Embryonic facial prominence (tissue), 1 donor: Measurements from ENCODE around the gene NRAP.
A peak's percentile ranks its signal among the peaks of the same experiment; 100 is the strongest.

ENCODE experiments used
- DNase-seq: peaks from one replicate; pipeline ENCODE4 v3.0.0-alpha.2; 2016; ENCODE audit errors: extremely low spot score

The NRAP gene

DNA sequence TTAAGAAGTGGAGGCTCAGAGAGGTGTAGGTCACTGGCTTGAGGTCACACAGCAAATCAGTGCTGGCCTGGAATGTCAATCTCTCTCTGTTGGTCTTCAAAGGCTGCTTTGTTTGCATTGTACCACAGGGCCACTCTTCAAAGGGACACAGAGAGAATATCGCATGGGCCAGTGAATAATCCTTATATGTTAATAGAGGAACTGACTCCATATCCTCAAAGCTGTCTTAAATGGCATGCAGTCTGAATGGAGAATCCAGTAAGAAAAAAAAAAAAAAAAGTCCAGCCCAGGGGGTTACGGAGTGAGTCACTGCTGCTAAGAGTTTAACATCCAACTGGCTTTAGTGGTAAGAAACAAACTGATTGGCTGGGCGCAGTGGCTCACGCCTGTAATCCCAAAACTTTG lies 54.1 kb downstream of the NRAP start:
- DNase-seq: no peak

DNA sequence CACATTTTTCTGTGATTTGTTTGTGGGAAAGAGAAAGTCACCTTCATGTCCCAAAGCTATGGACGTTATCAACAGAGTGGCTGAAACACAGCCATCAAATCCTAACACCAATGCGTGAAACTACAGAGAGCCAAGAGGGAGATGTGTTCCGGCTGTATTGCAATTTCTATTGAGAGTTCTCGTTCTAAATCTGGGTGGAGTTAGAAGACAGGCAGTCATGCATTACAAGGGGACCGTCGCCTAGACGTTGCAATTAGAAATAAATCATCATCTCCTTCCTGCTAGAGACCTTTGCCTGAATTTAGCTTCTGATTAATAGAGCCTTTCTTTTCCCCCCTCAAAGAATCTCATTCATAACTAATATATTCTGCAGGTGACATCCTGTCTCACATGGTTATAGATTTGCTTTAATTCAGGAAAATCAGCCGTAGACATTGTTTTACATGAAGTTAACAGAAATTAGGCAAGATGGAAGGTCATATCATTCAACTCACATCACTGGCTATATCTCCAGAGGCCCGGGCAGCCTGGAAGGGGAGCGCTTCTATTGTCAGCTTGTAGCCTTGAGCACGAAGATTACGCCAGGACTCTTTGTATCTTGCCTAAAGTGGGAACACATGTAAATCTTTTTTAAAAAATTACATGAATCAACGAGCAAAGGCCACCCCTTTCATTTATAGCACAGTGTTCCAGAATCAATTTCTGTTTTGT lies 58.4 kb downstream of the NRAP start:
- no peak for DNase-seq

DNA sequence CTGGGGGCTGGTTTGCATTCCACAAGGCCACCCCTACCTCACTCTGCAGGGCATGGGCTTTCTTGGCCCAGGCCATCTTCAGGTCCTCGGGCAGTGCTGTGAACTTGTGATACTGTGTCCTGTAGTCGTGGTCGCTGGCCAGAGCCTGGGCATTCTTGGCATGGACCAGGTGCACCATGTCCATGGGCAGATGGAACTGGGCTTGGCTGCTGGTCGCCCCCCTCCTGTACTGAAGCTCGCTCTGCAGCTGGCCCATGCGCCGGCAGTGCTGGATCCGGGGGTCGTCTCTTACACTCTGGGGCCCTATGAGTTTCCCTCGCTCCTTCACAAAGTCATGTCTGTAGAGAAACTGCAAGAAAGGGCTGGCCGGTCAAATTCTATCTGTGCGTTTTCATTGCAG lies 59.3 kb downstream of the NRAP start:
- DNase-seq: no peak

DNA sequence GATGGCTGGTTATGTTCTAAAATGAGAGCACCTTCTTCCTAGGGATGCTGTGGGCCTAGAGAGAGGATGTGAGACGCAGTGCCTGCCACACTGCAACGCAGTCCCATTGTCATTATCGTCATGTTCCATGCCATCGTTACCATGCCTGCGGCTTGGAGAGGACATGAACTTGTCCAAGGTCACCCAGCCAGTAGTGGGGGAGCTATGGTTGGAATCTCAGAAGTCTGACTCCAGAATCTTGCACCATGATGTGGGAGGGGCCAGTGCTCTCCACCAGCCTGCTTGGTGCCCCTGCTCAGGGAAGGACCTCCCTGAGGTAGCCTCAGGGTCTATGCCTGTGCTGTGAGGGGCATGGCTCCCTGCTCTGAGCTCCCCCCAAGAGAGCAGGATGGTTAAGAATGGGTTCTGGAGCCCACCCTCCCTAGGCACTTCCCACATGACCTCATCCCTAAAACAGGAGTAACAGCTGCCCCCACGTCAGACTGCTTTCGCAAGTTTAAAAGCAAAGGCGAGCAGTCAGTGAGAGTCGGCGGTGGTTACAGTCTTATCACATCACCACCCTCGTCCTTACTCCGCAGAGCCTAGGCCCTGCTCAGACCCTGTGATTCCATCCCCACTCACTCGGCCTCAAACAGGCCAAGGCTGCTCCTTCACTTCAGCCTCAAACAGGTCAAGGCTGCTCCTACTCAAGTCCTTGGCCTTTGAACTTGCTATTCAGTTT lies 60.6 kb downstream of the NRAP start:
- DNase-seq: no peak

GRCh38 chr10:113600569-113600968 lies 63.3 kb downstream of the NRAP start:
- no peak for DNase-seq

- DNase-seq: no peak
These were observed 69.2 kb downstream of the NRAP start for GRCh38 chr10:113594652-113595051.

GRCh38 chr10:113592380-113592779 lies 71.5 kb downstream of the NRAP start:
- DNase-seq: no peak

GRCh38 chr10:113590581-113590980 lies 73.3 kb downstream of the NRAP start:
- no peak for DNase-seq

GRCh38 chr10:113589201-113589770 lies 74.6 kb downstream of the NRAP start:
- no peak for DNase-seq

DNA sequence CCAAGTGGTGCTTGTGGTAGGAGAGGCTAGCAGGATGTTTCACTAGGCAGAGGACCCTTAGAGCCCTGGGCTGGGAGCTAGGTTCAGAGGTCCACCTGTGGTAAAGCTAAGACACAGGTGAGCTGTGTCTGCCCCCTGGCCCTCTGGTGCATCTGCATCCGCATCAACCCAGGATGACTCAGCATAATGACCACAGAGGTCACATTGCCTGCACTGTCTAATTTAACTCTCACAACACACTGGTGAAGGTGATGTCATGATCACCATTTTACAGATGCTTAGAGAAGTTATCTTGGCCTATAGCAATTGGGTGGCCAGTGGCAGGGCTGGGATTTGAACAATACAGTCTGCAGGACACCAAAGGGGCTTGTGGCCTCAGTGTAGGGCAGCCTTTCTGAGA lies 77.9 kb downstream of the NRAP start:
- no peak for DNase-seq

DNA sequence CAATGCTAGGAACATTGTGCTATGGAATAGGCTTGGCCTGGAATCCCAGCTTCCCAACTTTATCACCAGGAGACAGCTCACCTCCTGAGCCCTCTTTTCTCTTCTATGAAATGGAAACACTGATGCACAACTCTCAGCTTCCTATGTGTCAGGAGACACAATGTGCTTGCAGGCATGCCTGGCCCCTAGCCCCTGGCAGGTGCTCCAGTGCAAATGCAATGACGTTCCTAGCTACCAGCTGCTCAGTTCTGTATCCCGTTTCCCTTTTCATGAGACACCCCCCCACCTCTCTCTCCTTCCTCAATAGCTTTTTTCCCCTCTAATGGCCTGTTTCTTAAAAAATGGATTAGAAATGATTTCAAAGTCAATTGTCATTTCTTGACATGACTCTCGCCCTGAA lies 80.3 kb downstream of the NRAP start:
- no peak for DNase-seq

DNA sequence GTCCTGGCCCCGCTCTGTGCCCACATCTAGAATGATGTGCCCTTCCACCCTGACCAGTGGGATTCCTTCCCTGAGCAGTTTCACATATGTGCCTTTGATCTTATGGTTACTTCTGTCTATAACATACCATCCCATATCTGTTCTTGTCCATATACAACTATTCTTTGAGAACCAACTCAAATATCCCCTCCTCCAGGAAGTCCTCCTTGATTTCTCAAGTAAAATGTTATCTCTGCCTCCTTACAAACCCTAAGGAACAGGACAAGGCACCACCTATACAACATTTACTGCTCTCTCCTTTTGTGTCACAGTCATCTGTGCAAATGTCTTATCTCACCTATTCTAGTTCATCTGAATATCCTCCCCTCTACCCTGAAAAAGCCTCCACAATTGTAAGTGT lies 82.7 kb downstream of the NRAP start:
- no peak for DNase-seq

- no peak for DNase-seq
These were observed 85.1 kb downstream of the NRAP start for GRCh38 chr10:113578773-113579172.

DNA sequence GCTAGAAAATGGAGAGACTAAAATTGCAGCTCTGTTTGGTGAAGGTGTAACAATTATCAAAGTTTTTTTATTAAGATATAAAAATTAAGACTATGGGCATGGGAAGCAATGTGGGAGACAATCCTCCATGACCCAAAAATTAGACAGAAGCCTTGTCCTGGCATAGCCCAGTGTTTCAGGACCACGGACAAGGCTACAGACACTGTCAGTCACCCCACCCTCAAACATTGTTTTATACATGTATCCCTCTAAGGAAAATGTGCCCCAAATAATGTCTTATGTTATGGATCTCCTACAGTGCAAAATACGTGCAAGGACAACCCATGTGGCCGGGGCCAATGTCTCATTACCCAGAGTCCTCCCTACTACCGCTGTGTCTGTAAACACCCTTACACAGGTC lies 87.0 kb downstream of the NRAP start:
- no peak for DNase-seq

GRCh38 chr10:113573368-113573767 lies 90.5 kb downstream of the NRAP start:
- DNase-seq: no peak

GRCh38 chr10:113572520-113573290 lies 91.1 kb downstream of the NRAP start:
- DNase-seq: no peak

DNA sequence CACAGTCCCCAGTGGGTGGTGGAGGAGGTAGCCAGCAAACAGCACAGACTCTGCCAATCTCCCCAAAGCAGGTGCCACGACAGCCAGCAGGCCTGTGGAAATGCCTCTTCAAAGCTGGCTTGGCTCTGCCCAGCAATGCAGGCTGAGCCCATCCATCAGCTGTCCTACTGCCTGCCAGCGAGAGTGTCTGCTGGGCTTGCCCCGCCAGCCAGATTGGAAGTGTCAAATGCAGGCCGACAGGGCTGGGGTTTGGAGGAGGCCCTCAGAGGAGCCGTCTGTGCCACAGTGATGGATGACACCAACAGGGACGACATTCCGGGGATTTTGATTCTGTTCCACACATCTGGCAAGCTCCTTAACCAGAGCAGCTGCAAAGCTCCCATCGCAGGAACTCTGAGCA lies 94.3 kb downstream of the NRAP start:
- no peak for DNase-seq

GRCh38 chr10:113566888-113567287 lies 97.0 kb downstream of the NRAP start:
- no peak for DNase-seq

DNA sequence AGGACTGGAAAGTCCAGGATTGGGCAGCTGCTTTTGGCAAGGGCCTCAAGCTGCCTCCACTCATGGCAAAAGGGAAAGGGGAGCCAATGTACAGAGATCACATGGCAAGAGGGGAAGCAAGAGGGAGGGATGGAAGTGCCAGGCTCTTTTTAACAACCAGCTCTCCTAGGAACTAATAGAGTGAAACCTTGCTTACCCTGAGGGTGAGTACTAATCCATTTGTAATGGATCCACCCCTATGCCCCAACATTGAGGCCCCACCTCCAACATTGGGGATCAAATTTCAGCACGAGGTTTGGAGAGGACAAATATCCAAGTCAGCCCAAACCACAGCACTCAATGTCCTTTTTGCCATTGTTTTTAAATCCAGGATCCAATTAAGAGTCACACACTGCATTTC lies 98.5 kb downstream of the NRAP start:
- no peak for DNase-seq

DNA sequence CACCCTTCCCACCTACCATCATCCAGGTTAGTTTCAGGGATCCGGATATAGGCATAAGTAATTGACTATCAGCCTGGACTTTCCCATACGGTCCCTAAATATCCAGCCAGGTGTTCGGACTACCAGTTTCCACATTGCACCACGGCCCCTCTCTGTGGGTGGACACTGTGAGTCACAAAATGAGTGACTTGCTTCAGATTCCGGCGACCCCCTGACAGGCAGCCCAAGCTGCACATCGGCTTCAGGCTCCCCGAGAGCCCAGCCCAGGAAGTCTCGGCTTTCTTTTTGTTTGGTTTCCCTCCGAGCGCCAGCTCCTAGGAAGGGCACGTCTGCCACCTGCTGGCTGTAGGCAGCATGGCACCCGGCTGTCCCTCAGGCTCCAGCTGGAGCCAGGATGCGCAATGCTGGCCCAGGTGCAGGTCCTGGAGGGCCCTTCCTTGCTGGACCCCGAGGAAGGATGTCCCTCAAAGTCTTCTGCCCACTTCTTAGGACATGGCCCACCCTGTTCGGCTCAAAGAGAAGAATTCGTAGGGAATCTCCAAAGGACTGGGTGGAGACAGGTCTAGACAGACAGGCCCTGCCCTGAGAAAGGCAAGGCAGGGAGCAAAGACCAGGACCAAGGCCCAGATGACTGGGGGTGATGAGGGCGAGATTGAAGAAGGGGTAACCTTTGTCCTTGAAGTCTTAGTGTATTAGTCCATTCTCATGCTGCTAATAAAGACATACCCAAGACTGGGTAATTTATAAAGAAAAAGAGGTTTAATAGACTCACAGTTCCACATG lies 100.3 kb downstream of the NRAP start:
- peak; percentile 73 for DNase-seq

DNA sequence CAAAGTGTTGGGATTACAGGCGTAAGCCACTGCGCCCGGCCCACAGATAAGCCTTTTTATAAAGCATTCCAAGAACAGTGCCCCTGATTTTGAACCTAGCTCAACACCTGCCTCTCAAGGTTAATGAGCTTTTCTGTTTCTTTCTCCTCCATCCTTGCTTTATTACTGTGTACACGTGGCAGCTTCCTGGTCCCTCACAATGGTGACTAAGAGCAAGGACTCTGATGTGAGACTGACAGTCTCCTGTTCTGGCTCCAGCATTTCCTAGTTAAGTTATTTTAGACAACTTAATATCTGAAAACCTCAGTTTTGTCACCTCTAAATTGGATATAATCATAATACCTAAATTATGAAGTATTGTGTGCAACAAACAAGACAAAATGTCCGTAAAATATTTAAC lies 101.1 kb downstream of the NRAP start:
- DNase-seq: no peak

GRCh38 chr10:113562069-113562468 lies 101.8 kb downstream of the NRAP start:
- DNase-seq: no peak
